ENCODE results near the gene DET1.
"Not testable (repeated sequence)": the region's sequence is repeated elsewhere in the genome, so short reads cannot be mapped to it uniquely, and the experiment has no call there.

Gene DET1

GRCh38 chr15:88539441-88539840 is 7.0 kb downstream of the DET1 start:
- DNase-seq: no peak

DNA sequence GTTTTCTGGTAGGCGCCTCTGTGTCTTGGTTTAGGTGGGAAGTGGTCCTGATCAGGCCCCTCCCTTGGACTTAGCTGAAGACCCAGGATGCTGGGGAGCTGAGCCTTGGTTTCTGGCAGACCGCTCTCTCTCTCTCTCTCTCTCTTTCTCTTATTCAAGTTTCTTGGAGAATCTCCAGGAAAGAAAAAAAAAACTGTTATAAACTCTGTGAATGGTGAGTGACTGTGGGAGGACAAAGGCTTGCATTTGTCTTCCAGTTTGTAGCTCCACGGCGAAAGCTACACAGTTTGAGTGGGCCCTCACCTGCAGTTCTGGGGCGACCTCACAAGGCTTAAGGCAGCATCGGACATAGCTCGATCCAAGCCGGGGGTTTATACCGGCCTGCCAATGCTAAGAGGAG is 7.5 kb downstream of the DET1 start:
- no peak for DNase-seq

DNA sequence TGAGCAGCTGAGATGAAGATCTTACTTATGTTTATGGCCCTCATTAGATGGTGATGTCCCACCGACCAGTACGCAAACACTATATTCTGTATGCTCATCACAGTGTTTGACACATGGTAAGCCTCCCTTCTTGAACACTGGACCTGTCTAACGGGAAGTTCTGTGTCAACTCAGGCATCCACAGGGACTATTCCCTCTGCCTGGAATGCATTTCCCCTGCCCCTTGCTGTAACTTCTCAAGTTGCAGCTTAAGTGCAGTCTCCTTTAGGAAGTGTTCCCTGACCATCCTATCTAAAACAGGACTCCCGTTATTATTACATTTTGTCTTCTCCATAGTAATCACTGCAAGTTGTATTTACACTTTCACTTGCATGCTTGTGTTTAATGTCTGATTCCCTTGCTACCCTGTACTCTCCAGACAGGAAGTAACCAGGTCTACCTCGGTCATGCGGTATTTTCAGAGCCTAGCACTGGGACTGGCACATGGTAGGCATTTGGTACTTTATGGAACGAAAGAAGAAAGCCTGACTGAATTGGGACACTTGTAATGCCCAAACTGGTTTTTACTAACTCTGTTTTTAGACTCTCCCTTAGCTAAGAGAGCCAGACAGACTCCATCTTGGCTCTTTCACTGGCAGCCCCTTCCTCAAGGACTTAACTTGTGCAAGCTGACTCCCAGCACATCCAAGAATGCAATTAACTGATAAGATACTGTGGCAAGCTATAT is 8.7 kb downstream of the DET1 start:
- DNase-seq: no peak

DNA sequence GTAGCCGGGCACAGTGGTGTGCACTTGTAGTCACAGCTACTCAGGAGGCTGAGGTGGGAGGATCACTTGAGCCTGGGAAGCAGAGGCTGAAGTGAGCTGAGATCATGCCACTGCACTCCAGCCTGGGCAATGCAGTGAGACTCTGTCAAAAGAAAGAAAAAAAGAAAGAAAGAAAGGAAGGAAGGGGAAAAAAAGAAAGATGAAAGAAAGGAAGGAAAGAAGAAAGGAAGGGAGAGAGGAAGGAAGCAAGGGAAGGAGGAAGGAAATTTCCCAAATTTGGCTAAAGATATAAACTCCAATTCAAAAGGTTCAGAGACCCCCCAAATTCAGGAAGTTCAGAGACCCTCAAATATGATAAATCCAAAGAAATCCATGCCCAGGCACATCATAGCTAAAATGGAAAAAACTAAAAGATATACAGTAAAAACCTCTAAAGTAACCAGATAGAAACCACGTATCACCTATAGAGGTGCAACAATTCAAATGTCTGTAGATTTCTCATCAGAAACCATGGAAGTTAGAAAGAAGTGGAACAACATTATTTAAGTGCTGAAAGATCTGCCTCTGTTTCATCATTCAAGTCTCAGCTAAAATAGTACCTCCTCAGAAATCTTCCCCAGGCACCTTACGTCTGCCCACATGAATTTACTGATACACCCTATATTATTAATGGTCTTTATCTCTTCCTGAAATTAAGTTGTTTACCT is 10.7 kb downstream of the DET1 start:
- DNase-seq: no peak

GRCh38 chr15:88535100-88535499 is 11.4 kb downstream of the DET1 start:
- no peak for DNase-seq

GRCh38 chr15:88533376-88533775 is 13.1 kb downstream of the DET1 start:
- no peak for DNase-seq

- DNase-seq: no peak
Measured at GRCh38 chr15:88529021-88529630, 17.4 kb downstream of the DET1 start.

DNA sequence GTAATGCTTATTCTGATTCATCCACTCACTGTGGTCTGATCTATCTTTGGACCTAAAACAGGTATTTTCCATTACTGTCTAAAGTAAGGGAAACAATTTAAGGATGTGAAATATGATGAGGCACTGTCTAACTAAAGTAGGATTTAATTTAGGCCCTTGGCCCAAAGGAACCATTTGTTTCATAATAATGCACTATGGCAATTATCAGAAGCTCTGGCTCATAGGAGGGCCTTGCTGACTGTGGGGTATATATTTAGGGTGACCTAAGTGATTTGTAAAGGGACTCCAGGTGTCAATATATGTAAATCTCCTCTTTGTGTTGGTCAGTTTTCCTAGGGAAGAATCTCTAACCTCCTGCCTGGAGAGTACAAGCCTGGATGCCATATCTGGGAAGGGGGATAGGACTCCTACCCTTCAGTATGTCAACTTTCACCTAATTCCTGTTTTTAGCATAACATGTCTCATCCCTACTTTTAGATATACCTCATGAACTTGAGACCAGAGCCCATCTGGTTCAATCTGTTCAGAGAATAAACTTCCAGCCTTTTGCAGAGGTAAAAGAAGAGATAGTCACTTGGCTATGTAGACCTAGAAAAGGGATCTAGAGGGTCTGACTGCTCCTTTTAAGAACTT is 20.1 kb downstream of the DET1 start:
- no peak for DNase-seq

DNA sequence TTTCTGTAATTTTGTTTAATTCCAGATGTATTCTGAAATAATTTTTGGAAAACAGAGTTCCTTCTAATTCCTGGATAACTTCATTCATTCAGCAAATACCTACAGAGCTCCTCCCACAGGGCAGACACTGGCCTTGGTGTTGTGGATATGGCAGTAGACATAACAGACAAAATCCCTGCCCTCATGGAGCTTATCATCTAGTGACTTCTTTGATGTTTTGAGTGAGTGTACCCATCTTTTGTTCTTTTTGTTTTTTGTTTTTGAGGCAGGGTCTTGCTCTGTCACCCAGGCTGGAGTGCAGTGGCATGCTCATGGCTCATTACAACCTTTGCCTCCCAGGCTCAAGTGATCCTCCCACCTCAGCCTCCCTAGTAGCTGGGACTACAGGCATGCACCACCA is 21.1 kb downstream of the DET1 start:
- no peak for DNase-seq

DNA sequence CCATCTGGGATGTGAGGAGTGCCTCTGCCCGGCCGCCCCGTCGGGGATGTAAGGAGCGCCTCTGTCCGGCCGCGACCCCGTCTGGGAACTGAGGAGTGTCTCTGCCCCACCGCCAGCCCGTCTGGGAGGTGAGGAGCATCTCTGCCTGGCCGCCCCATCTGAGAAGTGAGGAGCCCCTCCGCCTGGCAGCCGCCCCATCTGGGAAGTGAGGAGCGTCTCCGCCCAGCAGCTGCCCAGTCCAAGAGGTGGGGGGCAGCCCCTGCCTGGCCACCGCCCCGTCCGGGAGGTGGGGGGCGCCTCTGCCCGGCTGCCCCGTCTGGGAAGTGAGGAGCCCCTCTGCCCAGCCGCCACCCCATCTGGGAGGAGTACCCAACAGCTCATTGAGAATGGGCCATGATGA is 22.4 kb downstream of the DET1 start:
- not testable (repeated sequence) for DNase-seq

DNA sequence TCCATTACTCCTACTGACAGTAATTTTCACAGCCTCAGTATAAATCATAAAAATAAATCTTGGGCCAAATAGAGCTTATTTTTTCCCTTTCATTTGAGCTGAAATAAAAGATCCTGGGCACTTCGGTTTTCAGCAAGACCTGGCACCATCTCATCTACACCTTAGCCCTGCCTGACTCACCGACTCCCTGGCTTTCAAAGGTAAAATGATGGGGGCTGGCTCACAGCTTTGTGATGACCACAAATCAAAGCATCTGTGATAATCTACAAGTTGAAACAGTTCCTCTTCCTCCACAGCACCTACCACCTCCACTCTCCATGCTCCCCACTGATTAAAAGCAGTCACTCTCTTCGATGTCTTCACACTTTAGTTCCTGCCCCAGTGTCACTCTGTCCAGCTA is 27.6 kb downstream of the DET1 start:
- DNase-seq: no peak

- DNase-seq: no peak
Measured at GRCh38 chr15:88513195-88513594, 33.3 kb downstream of the DET1 start.

DNA sequence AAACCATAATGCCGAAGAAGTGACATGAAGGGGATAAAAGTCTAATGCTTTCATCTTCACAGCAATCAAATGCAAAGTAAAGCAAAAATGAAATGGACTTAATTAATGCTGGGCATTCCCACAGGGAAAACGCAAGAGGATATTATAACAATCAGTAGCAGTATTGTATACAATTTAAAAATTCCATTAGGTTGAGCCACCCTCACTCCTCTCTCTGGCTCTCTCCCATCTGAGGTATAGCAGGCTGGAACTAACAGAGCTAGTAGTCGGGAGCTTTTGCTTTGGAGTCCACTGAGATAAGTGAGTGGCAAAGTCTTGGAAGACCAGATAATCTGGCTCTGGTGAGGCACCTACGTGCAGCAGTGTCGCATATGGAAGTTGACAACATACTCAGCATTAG is 33.9 kb downstream of the DET1 start:
- no peak for DNase-seq

- DNase-seq: no peak
Measured at GRCh38 chr15:88512078-88512477, 34.4 kb downstream of the DET1 start.

DNA sequence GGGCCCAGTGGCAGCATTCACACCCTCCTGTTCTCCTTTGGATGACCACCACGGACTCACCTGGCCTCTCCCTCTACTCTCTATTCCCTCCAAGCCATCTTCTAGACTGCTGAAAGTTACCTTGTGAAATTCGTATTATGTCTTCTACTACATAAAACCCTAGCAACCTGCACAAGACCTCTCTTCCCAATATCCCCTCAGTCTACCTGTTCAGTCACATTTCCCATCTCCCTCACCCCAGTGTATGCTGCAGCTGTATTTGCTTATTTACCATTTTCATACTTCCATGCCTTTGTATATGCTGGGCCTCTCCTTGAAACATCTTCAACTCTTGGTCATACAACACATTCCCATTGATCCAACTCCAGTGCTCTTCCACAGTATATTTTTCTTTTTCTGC is 35.3 kb downstream of the DET1 start:
- DNase-seq: no peak

DNA sequence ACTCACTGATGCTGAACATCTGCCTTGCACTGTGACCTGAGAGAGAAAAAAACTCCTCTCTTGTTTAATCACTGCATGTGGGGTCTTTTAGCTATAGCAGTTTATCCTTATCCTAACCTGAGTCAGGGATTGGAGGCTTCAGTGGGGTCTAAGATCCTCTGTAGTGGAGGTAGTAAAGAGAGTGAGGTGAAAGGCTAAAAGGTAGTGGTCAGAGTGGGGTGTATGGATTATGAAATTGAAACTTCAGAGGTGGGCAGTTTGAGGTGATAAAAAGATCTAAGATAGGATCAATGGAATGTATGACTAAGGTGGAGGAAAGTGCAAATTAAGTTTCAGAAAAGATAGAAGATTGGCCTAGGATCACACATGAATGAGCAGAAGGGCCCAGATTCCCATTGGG is 36.5 kb downstream of the DET1 start:
- no peak for DNase-seq

DNA sequence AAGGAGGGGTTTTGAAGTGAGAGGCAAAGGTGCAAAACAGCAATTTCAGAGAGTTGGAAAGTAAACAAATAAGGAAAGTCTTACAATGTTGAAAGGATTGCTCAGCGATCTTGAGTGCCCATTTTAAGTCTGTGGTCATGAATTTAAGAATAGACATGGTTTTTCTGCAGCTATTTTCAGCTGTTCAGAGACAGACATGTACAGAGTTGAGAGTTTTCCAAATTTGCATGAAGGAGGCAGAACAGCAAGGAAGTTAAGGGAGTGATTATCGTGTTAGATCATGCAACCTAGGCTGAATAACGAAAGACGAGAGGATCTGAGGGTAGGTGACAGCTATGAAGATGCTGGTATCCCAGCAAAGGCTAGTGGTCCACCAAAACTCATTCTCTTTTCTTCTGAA is 37.2 kb downstream of the DET1 start:
- no peak for DNase-seq

GRCh38 chr15:88506628-88507027 is 39.9 kb downstream of the DET1 start:
- no peak for DNase-seq

GRCh38 chr15:88505721-88506120 is 40.8 kb downstream of the DET1 start:
- DNase-seq: no peak

DNA sequence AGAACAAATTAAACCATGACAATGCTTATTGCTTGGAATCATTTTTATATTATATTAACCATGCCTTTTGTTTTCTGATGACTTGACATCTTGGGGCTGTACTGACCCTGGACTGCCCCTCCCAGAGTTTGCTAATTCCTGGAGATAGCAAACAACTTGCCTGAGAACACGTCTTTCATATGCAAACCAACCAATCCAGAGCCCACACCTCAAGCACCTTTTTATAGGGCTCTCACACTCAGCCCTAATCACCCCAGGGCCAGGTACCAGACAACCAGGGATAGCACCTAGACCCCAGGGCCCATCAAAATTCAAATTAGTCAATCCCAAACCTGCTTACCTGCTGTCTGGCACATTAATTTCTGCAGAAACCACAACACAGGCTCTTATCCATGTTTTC is 42.0 kb downstream of the DET1 start:
- DNase-seq: no peak

GRCh38 chr15:88498996-88499395 is 47.5 kb downstream of the DET1 start:
- no peak for DNase-seq

- no peak for DNase-seq
Measured at GRCh38 chr15:88497109-88497765, 49.2 kb downstream of the DET1 start.

DNA sequence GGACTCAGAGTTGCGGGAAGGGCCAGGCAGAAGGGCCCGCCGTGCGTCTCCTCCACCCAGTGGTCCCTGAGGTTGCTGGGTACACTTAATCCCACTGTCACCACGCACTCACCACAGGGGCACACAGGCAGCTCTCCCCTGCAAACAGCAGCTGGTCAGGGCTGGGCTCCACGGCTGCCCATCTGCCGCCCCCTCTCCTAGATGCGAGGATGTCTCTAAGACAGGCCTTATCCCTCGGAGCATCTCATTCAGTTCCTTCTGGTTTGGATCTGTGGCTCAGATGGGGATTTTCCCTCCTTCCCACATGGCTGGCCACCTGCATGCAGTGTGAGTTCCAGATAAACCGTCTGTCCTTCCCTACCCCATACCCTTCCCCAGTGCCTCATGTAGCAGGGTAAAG is 52.6 kb downstream of the DET1 start:
- DNase-seq: no peak

All from activated naive CD4-positive, alpha-beta T cell (primary cell).